HG03064 (cell line): ENCODE measurements around the gene GLCE.
"Not testable (repeated sequence)": the region's sequence is repeated elsewhere in the genome, so short reads cannot be mapped to it uniquely, and the experiment has no call there.

ENCODE experiments used
- ATAC-seq: cut with Tn5 transposase; IDR thresholded peaks from one replicate; pipeline ENCODE4 v1.9.1; 2021; ENCODE audit warnings: low read depth; ENCODE audit not compliant: unreplicated experiment

GLCE gene

DNA sequence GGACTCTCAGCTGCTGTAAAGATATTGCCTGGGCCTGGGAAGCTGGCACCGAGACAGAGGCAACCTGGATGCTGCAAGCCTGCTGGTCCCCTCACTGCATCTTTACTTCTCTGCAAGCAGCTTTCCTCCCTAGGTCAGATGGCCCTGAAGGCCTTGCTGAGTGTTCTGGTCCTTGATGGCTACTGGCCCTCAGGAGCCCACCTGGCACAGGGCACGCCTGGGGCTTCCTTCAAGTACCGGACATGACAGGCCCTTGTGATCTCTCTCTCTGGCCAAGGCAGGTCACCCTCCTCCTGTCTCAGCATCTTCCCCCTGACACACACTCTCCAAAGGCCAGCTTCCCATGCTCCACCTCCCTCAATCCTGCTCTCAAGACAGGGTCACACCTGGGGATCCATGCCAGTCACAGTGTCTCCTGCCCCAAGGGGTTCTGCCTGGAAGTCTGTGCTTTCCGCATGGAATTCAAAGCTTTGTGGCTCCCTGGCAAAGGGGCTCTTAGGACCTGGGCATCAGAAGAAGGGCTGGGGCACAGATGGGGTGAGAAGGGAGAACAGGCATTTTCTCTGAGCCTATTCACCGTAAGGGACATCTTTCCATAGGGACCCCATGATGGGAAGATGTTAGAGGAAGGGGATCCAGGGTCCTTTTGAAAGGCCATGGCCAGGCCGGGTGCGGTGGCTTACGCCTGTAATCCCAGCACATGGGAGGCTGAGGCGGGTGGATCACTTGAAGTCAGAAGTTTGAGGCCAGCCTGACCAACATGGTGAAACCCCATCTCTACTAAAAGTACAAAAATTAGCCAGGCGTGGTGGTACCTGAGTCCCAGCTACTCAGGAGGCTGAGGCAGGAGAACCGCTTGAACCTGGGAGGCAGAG is 133.5 kb downstream of the GLCE start:
- no peak for ATAC-seq

- no peak for ATAC-seq
These were observed 136.2 kb downstream of the GLCE start for GRCh38 chr15:69296606-69297005.

- ATAC-seq = no peak
These were observed 137.4 kb downstream of the GLCE start for GRCh38 chr15:69297642-69298353.

DNA sequence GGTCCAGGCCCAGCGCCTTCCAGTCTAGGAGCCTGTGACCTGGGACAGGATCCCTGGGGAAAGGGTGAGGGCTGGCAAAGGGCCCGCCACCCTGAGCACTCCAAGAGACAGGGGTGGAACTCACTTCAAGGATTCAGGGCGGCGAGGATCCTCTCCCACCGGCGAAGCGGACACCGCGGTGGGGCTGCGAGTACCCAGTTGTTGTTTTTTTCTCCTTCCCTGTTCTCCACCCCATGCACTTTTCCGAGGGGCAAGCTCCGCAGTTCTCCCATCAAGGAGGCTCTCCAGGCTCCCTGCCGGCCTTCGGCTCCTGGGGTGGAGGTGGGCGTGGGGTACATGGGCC is 137.9 kb downstream of the GLCE start:
- no peak for ATAC-seq

GRCh38 chr15:69298697-69299441 is 138.4 kb downstream of the GLCE start, which contains the start of gene PAQR5:
TSS of gene PAQR5 (plus strand) at chr15:69298912. CDS start at chr15:69360081, 61,169 bp downstream.
- ATAC-seq = no peak

GRCh38 chr15:69299451-69299886 is 139.0 kb downstream of the GLCE start:
- ATAC-seq = no peak

DNA sequence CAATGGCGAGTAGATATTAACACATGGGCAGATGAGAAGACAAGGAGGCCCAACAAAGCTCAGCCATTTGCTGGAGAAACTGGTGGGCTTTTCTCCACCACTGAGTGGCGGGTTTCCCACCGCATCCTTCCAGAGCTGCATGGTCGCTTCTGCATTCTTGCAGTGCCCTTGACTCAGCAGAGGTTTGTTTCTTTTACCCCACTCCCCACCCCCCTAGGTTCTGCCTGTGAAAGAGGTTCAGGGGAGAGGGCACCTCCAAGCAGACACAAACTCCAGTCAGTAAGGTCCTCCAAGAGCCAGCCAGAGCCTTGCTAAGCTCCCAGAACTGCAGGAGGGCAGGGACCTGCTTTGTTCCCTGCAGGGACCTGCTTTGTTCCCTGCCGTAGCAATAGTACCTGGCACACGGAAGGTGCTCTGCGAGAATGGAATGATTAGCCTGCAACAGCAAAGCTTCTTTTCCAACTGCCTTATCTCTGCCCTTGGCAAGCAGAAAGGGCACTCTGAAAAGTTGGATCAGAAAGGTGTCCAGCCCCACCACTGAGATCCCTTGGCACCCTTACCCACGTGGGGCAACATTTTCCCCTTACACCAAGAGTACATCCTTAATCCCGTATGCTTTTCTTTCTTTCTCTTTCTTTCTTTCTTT is 139.6 kb downstream of the GLCE start:
- ATAC-seq = no peak

- ATAC-seq = not testable (repeated sequence)
These were observed 140.7 kb downstream of the GLCE start for GRCh38 chr15:69301101-69301500.

DNA sequence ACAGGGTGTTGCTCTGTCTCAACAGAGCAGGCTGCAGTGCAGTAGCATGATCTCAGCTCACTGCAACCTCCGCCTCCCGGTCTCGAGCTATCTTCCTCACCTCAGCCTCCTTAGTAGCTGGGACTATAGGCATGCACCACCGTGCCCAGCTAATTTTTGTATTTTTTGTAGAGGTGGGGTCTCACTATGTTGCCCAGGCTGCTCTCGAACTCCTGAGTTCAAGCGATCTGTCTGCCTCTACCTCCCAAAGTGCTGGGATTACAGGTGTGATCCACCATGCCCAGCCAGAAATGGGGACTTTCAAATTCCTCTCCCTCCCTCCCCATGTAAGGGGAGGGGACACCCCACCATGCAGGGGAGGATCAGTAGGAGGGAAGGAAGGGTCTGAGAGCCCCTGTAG is 141.7 kb downstream of the GLCE start:
- ATAC-seq = not testable (repeated sequence)

GRCh38 chr15:69302929-69303328 is 142.5 kb downstream of the GLCE start:
- ATAC-seq = no peak

GRCh38 chr15:69303337-69304181 is 143.1 kb downstream of the GLCE start:
- ATAC-seq = no peak

GRCh38 chr15:69304182-69304545 is 143.7 kb downstream of the GLCE start:
- ATAC-seq = no peak

- no peak for ATAC-seq
These were observed 144.9 kb downstream of the GLCE start for GRCh38 chr15:69305204-69305931.

DNA sequence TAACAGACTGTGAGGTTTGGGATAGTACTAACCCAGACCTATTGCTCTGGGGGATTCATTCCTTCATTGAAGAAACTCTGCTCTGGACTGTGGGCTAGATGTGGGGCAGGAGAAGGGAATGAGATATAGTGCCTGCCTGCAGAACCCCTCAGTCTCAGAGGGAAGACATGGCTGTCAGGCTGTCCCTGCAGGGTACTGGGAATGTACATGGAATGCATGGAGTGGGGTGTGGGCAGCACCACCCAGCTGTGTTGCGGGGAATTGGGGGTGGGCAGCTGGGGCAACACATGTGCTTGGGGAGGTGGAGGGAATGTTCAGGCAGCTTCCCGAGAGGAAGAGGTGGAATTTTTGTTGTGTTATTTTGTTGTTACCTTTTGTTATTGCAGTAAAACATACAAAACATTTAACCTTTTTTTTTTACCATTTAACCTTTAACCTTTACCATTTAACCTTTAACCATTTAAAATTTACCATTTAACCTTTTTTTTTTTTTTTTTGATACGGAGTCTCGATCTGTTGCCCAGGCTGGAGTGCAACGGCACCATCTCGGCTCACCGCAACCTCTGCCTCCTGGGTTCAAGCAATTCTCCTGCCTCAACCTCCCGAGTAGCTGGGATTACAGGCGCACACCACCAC is 145.6 kb downstream of the GLCE start:
- no peak for ATAC-seq

DNA sequence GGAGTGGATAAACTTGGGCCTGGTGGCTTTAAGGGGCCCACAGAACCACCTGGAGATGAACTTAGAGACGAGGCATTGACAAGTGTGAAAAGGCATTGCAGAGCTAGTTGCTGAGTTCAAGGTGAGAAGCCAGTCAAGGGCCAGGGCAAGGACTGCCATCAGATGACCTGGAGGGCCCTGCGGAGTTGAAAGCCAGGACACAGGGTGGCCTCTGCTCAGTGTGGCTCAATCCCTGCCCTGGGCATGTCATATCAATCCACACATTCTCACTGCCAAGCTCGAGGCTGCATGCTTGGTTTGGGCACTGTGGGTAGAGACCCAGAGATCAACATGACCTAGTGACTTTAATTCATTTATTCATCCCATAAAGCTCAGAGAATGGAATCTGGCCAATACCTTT is 147.5 kb downstream of the GLCE start:
- no peak for ATAC-seq

DNA sequence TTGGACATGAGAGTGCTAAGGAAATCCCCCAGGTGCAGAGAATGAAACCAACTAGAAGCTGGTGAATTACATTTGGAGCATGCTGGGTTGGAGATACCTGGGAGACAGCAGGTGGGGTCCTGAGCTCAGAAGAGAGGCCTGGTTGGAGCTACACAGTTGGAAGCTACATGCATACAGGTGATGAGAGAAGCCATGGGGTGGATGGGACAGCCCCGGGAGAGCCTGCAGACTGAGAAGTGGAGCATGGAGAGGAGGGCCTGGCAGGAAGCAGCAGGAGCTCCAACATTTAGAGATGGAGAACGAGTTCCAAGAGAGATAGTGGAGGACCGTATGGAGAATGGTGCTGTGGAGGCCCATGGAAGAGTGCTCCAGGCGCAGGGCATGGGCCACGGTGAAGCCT is 148.5 kb downstream of the GLCE start:
- ATAC-seq = no peak

- ATAC-seq = no peak
These were observed 150.9 kb downstream of the GLCE start for GRCh38 chr15:69311319-69311721.

GRCh38 chr15:69313432-69314000 is 153.1 kb downstream of the GLCE start:
- ATAC-seq = no peak
